Naive thymus-derived CD4-positive, alpha-beta T cell (primary cell): Measurements from ENCODE around the gene STARD5. TPM values are rescaled to one million over a fixed set of nuclear protein-coding genes. Genes with fewer than 3 reads are reported as not detected.

ENCODE experiments used
- ATAC-seq: fragments of 150-1000 bp; cut with Tn5 transposase; 2 replicates; pipeline ENCODE4 v1.10.0; 2021; ENCODE audit warnings: mild to moderate bottlenecking, moderate library complexity
- CTCF ChIA-PET: fragments of 350-600 bp; sonication (Branson Sonifier 250); formaldehyde crosslinking; loops from one replicate; lab custom pipeline; 2021; ENCODE audit warnings: antibody characterized with exemption; lab: Charles Lee
- POLR2A ChIA-PET: fragments of 350-600 bp; sonication (Branson Sonifier 250); formaldehyde crosslinking; loops from one replicate; lab custom pipeline; 2021; ENCODE audit warnings: antibody characterized with exemption, inconsistent platforms; lab: Charles Lee
- DNase-seq, 9 donors: peaks; one replicate each; pipeline versions ENCODE4 v3.0.0 to v3.0.0-alpha.2; 2020 to 2022; ENCODE audit warnings: mixed read lengths in 1 of 9
- H3K27ac ChIP-seq: one replicate; pipeline ENCODE4 v1.7.0; 2013; ENCODE audit warnings: mild to moderate bottlenecking, low read depth, low read length, moderate library complexity
- H3K27me3 ChIP-seq, 2 donors: one replicate each; pipeline ENCODE4 v1.7.0; 2013; ENCODE audit warnings: low read length in 2 of 2, mild to moderate bottlenecking in 2 of 2, moderate library complexity in 2 of 2; ENCODE audit not compliant: control insufficient read depth in 2 of 2, insufficient read depth in 2 of 2
- H3K36me3 ChIP-seq, 3 experiments: 1 replicate in 2 of 3; 2 replicates in 1 of 3; pipeline ENCODE4 v1.7.0; 2013; ENCODE audit warnings: low read length in 3 of 3, mild to moderate bottlenecking in 3 of 3, moderate library complexity in 1 of 3; ENCODE audit not compliant: insufficient read depth in 3 of 3, control insufficient read depth in 2 of 3
- H3K4me1 ChIP-seq, 2 donors: one replicate each; pipeline ENCODE4 v1.7.0; 2013; ENCODE audit warnings: low read length in 2 of 2, mild to moderate bottlenecking in 2 of 2, moderate library complexity in 1 of 2; ENCODE audit not compliant: control insufficient read depth in 2 of 2, insufficient read depth in 2 of 2
- H3K4me3 ChIP-seq: 2 replicates; pipeline ENCODE4 v1.7.0; 2013; ENCODE audit warnings: mild to moderate bottlenecking, low read length
- H3K9me3 ChIP-seq, 3 experiments: 1 replicate in 2 of 3; 2 replicates in 1 of 3; pipeline ENCODE4 v1.7.0; 2013; ENCODE audit warnings: low read length in 3 of 3; ENCODE audit not compliant: control insufficient read depth in 2 of 3
- H3K27ac Mint-ChIP-seq, 9 donors: one replicate each; pipeline ENCODE4 v1.8.0; 2020 to 2022; ENCODE audit warnings: mixed read lengths in 9 of 9, mild to moderate bottlenecking in 8 of 9, moderate library complexity in 5 of 9, inconsistent platforms in 2 of 9
- H3K27me3 Mint-ChIP-seq, 5 donors: one replicate each; pipeline ENCODE4 v1.8.0; 2021 to 2022; ENCODE audit warnings: mixed read lengths in 5 of 5, mild to moderate bottlenecking in 1 of 5
- H3K36me3 Mint-ChIP-seq, 5 donors: one replicate each; pipeline ENCODE4 v1.8.0; 2020 to 2022; ENCODE audit warnings: mixed read lengths in 5 of 5, mild to moderate bottlenecking in 3 of 5, inconsistent platforms in 1 of 5
- H3K4me1 Mint-ChIP-seq, 7 donors: one replicate each; pipeline ENCODE4 v1.8.0; 2020 to 2022; ENCODE audit warnings: mixed read lengths in 7 of 7, mild to moderate bottlenecking in 3 of 7, inconsistent platforms in 1 of 7
- H3K4me3 Mint-ChIP-seq, 10 donors: one replicate each; pipeline ENCODE4 v1.8.0; 2020 to 2022; ENCODE audit warnings: mild to moderate bottlenecking in 10 of 10, mixed read lengths in 10 of 10, moderate library complexity in 6 of 10, inconsistent platforms in 2 of 10
- H3K9me3 Mint-ChIP-seq, 11 donors: one replicate each; pipeline ENCODE4 v1.8.0; 2020 to 2022; ENCODE audit warnings: mixed read lengths in 11 of 11, mild to moderate bottlenecking in 4 of 11, inconsistent platforms in 1 of 11, moderate library complexity in 1 of 11
- intact Hi-C, 2 donors: fragments of 100-400 bp; cut with micrococcal nuclease; formaldehyde crosslinking; loops; one replicate each; pipeline ENCODE4 v1.15.1; 2023
- polyA plus RNA-seq, 2 donors: library from polyadenylated mRNA; unstranded; fragments of 300-500 nt; fragmentation: Illumina TruSeq; gene quantifications; one replicate each; pipeline ENCODE4 v1.2.3, GENCODE V29; 2021
- total RNA-seq, 6 experiments: library from RNA in 5 of 6; stranded (reverse) in 5 of 6; gene quantifications; 1 replicate in 5 of 6; 2 replicates in 1 of 6; pipeline ENCODE4 v1.2.3 and lab custom pipeline; 2021 to 2026

The STARD5 gene
- total and polyA plus RNA-seq, 7 experiments from 2014 or later: 5.0 to 13.5 (median 10.1) TPM

DNA sequence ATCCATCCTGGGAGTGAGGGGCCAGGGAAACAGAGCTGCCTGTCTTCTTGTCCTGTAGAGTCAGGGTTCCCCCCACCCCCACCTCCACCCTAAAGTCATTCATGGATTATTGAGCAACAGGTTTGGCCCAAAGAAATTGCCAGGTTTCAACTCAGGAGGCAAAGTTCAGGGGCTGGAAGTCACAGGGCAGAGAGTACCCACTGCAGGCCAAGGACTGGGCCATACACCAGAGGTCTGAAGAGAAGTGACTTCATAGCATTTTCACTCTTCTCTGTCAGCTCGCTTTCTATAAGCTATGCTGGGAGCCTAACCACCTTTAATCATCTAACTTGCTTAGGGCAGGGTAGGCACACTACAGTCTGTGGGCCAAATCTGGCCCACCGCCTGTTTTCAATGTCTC lies 50.1 kb downstream of the STARD5 start:
- Histone ChIP-seq H3K9me3 (no peaks in the 10 kb centered on the region), H3K27me3 (no peaks in the 10 kb centered on the region), H3K4me3 (no peak overlapping the region), H3K4me1 (peaks cover 0 to 26% of the 10 kb centered on the region in 2 donors), H3K36me3 (no peaks in the 10 kb centered on the region), H3K27ac (no peak overlapping the region)
- DNase-seq (no peak), ATAC-seq (no peak)
- no peak overlapping the region for H3K4me3 Mint-ChIP-seq
- POLR2A ChIA-PET: interaction anchor here (1.2 to 17.1 kb wide), 5 partner anchors 8 to 126 kb away, joined by 4 to 642 read pairs (median 6); no protein-coding TSS in a partner anchor
- H3K9me3 Mint-ChIP-seq: peaks cover 3 to 19% (median 9%) of the 10 kb centered on the region in 11 donors
- peaks cover 8 to 19% (median 10%) of the 10 kb centered on the region in 5 donors for H3K36me3 Mint-ChIP-seq
- CTCF ChIA-PET: interaction anchor here (0.6 to 6.2 kb wide), 13 partner anchors 8 to 167 kb away, joined by 3 to 128 read pairs (median 6); no protein-coding TSS in a partner anchor
- H3K27ac Mint-ChIP-seq: no peak overlapping the region
- no peaks in the 10 kb centered on the region for H3K27me3 Mint-ChIP-seq
- peaks cover 22 to 55% (median 49%) of the 10 kb centered on the region in 7 donors for H3K4me1 Mint-ChIP-seq
- intact Hi-C loops: loop anchor here in 1 of 2 donors (10.0 kb wide), 1 partner anchor 211 kb away; no protein-coding TSS in a partner anchor

DNA sequence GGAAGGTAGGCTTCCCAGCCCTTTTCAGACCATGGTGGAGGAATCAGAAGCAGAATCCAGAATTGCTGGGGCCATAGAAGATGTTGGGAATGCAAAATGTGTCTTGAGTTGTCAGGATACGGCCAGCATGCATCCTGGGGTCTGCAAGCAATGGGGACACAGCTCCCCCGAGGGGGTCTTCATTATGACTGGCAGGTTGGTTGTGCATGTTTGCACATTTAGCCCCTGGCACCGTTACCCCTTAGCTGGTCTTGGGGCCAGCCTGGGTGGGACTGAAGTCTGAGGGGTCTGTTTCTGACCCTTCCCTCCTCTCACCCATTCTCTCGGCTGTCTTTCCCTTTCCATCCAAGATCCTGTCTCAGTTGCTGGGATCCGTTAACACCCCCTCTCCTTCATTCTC lies 50.7 kb downstream of the STARD5 start:
- no peak overlapping the region for H3K4me3 Mint-ChIP-seq
- no peaks in the 10 kb centered on the region for H3K36me3 ChIP-seq
- intact Hi-C loops: loop anchor here in 1 of 2 donors (10.0 kb wide), 1 partner anchor 212 kb away; no protein-coding TSS in a partner anchor
- no peak overlapping the region for H3K4me3 ChIP-seq
- no peaks in the 10 kb centered on the region for H3K27me3 Mint-ChIP-seq
- no peak overlapping the region for H3K27ac ChIP-seq
- H3K27ac Mint-ChIP-seq: no peak overlapping the region
- H3K9me3 Mint-ChIP-seq: peaks cover 3 to 16% (median 9%) of the 10 kb centered on the region in 11 donors
- H3K4me1 Mint-ChIP-seq: peaks cover 21 to 53% (median 43%) of the 10 kb centered on the region in 7 donors
- H3K4me1 ChIP-seq: peaks cover 0 to 29% of the 10 kb centered on the region in 2 donors
- no peaks in the 10 kb centered on the region for H3K27me3 ChIP-seq
- no peak for DNase-seq
- no peaks in the 10 kb centered on the region for H3K9me3 ChIP-seq
- ATAC-seq: no peak
- ChIA-PET CTCF (interaction anchor here (0.9 to 6.2 kb wide), 6 partner anchors 10 to 136 kb away, joined by 3 to 128 read pairs (median 6); no protein-coding TSS in a partner anchor), POLR2A (interaction anchor here (1.6 to 17.1 kb wide), 3 partner anchors 27 to 127 kb away, joined by 5 to 642 read pairs (median 8); no protein-coding TSS in a partner anchor)
- peaks cover 8 to 12% (median 8%) of the 10 kb centered on the region in 5 donors for H3K36me3 Mint-ChIP-seq

DNA sequence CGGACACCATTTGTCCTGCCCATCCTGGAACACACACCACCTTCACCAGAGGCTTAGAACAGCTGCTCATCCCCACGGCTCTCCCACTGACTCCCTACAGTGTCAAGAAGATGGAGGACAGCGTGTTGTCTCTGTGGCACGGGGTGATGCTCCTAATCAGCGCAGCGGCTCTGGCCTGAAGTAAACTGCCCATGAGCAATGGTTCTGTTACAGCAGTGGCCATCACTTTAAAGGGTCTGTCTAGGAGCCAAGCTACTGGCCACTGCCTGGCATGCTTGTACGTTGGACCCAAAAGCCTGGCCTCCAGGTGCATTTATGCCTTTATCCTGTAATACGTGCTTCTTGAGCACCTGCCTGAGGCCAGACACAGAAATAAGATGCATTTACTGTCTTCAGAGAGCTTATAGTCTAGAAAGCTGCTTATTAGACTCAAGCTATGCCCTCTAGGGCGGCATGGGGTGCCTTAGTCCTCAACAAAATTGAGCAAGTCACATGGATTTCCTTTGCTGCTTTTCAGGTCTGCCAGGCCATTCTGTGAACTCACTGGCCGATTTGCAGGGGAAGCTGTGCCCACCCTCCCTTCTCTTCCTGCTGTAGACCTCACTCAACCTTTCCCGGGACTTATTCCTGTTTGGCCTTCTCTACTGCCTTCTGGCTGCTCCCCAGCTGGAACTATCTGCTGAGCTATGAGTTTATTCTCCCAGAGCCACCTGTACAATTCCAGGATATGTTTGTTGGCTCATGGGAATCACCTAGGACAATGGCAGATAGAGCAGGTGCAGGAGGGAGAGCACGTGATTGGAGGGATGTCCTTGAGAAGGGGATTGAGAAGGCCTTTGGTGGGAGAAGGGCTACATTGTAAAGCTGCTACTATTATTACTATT lies 51.9 kb downstream of the STARD5 start:
- POLR2A ChIA-PET: interaction anchor here (0.7 to 17.1 kb wide), 2 partner anchors 29 to 42 kb away, joined by 4 to 642 read pairs; no protein-coding TSS in a partner anchor
- Mint-ChIP-seq H3K4me1 (peaks cover 22 to 50% (median 37%) of the 10 kb centered on the region in 7 donors), H3K27me3 (no peaks in the 10 kb centered on the region)

GRCh38 chr15:81270781-81271491 lies 53.0 kb downstream of the STARD5 start:
- ATAC-seq: no peak
- Histone ChIP-seq H3K4me3 (no peak overlapping the region), H3K9me3 (no peaks in the 10 kb centered on the region), H3K27ac (no peak overlapping the region), H3K36me3 (no peaks in the 10 kb centered on the region), H3K4me1 (peaks cover 6 to 21% of the 10 kb centered on the region in 2 donors), H3K27me3 (no peaks in the 10 kb centered on the region)
- no peak overlapping the region for H3K4me3 Mint-ChIP-seq
- ChIA-PET CTCF (interaction anchor here (0.6 to 1.3 kb wide), 3 partner anchors 10 to 66 kb away, joined by 3 read pairs; no protein-coding TSS in a partner anchor), POLR2A (interaction anchor here (17.1 kb wide), 1 partner anchor 30 kb away, joined by 642 read pairs; no protein-coding TSS in a partner anchor)
- H3K9me3 Mint-ChIP-seq: no peaks in the 10 kb centered on the region
- H3K36me3 Mint-ChIP-seq: peaks cover 0 to under 1% (median 0%) of the 10 kb centered on the region in 5 donors
- peak overlapping the region in 1 of 9 donors; percentile 10 for H3K27ac Mint-ChIP-seq
- H3K27me3 Mint-ChIP-seq: no peaks in the 10 kb centered on the region
- intact Hi-C loops: loop anchor here in 1 of 2 donors (10.0 kb wide), 1 partner anchor 214 kb away; no protein-coding TSS in a partner anchor
- no peak for DNase-seq
- H3K4me1 Mint-ChIP-seq: peaks cover 26 to 50% (median 38%) of the 10 kb centered on the region in 7 donors

More for the DNA sequence above, 51.9 kb downstream of the STARD5 start:
- ATAC-seq (no peak), DNase-seq (no peak)
- intact Hi-C loops: loop anchor here in 1 of 2 donors (10.0 kb wide), 1 partner anchor 213 kb away; no protein-coding TSS in a partner anchor
- Mint-ChIP-seq H3K9me3 (peaks cover under 1 to 9% (median 5%) of the 10 kb centered on the region in 11 donors), H3K27ac (peak overlapping the region in 1 of 9 donors; percentile 45), H3K36me3 (peaks cover 3 to 4% (median 4%) of the 10 kb centered on the region in 5 donors), H3K4me3 (no peak overlapping the region)
- CTCF ChIA-PET: interaction anchor here (1.1 to 6.2 kb wide), 7 partner anchors 9 to 128 kb away, joined by 3 to 128 read pairs (median 3); no protein-coding TSS in a partner anchor
- no peaks in the 10 kb centered on the region for H3K36me3 ChIP-seq
- H3K27me3 ChIP-seq: no peaks in the 10 kb centered on the region
- no peak overlapping the region for H3K4me3 ChIP-seq
- peaks cover 0 to 27% of the 10 kb centered on the region in 2 donors for H3K4me1 ChIP-seq
- no peak overlapping the region for H3K27ac ChIP-seq
- no peaks in the 10 kb centered on the region for H3K9me3 ChIP-seq

DNA sequence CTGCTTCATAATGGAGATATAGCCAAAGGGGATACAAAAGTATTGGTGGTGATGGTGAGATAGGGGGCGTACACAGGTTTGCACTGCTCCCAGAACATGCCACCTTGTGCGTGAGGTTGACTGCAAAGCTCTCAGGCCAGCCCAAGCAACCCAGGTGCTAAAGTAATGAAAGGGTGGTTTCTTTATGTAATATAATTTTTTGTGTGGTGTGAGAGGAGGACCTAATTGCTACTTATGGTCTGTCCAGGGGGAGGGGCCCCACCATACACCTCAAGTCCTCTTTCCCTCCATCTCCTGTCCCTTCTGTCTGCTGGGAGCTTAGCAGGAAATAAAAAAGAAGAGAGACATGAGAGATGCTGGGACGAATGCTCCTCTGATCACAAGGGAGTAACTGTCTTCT lies 53.8 kb downstream of the STARD5 start:
- peaks cover 0 to 4% (median 2%) of the 10 kb centered on the region in 5 donors for H3K27me3 Mint-ChIP-seq
- no peaks in the 10 kb centered on the region for H3K9me3 Mint-ChIP-seq
- no peak overlapping the region for H3K27ac ChIP-seq
- H3K4me3 Mint-ChIP-seq: no peak overlapping the region
- H3K36me3 ChIP-seq: no peaks in the 10 kb centered on the region
- peaks cover 29 to 50% (median 38%) of the 10 kb centered on the region in 7 donors for H3K4me1 Mint-ChIP-seq
- no peaks in the 10 kb centered on the region for H3K9me3 ChIP-seq
- H3K36me3 Mint-ChIP-seq: no peaks in the 10 kb centered on the region
- peaks cover 9 to 22% of the 10 kb centered on the region in 2 donors for H3K4me1 ChIP-seq
- no peak overlapping the region for H3K4me3 ChIP-seq
- CTCF ChIA-PET: no interaction called here
- intact Hi-C loops: loop anchor here in 1 of 2 donors (10.0 kb wide), 1 partner anchor 215 kb away; no protein-coding TSS in a partner anchor
- no peaks in the 10 kb centered on the region for H3K27me3 ChIP-seq
- peak overlapping the region in 2 of 9 donors; percentile 10 to 49 for H3K27ac Mint-ChIP-seq
- ATAC-seq: no peak
- POLR2A ChIA-PET: interaction anchor here (0.6 to 17.1 kb wide), 2 partner anchors 30 to 44 kb away, joined by 3 to 642 read pairs; no protein-coding TSS in a partner anchor
- DNase-seq: no peak
